ENCODE results near the gene MSRB1.

MSRB1 gene

GRCh38 chr16:1924095-1924494 is 18.9 kb downstream of the MSRB1 start:
- Histone ChIP-seq H3K9me3 (ENCODE audit: insufficient read depth, low read length, severe bottlenecking) (no peaks in the 10 kb centered on the region), H3K9ac (ENCODE audit: low read depth, low read length) (no peak overlapping the region), H4K20me1 (ENCODE audit: insufficient read depth, low read length) (no peaks in the 10 kb centered on the region), H3K27ac (ENCODE audit: low read length) (no peak overlapping the region), H3K4me1 (ENCODE audit: insufficient read depth, low read length) (peaks cover 3% of the 10 kb centered on the region), H3K79me2 (ENCODE audit: insufficient read depth, low read length) (no peaks in the 10 kb centered on the region), H3K27me3 (ENCODE audit: insufficient read depth, low read length, poor library complexity) (peaks cover 3% of the 10 kb centered on the region), H3K4me2 (ENCODE audit: insufficient read depth, low read length) (no peak overlapping the region), H3K4me3 (ENCODE audit: low read depth in 1 of 2, low read length in 2 of 2) (no peak overlapping the region), H3K36me3 (ENCODE audit: insufficient read depth, low read length) (no peaks in the 10 kb centered on the region), H2AFZ (ENCODE audit: low read depth, low read length) (no peak overlapping the region)
- no peak for DNase-seq
- ATAC-seq (ENCODE audit: insufficient read depth, low read depth), result no peak
- TF ChIP-seq CTCF (IDR thresholded peaks at IDR 0.05; ENCODE audit: borderline replicate concordance, extremely low read depth, low read length, poor library complexity, severe bottlenecking), result no peak
- no peak for TF ChIP-seq EZH2 (IDR thresholded peaks at IDR 0.05; ENCODE audit: borderline replicate concordance, low read depth, low read length, severe bottlenecking)

GRCh38 chr16:1923299-1924034 is 19.5 kb downstream of the MSRB1 start:
- Histone ChIP-seq H3K4me1 (ENCODE audit: insufficient read depth, low read length) (no peaks in the 10 kb centered on the region), H4K20me1 (ENCODE audit: insufficient read depth, low read length) (no peaks in the 10 kb centered on the region), H3K36me3 (ENCODE audit: insufficient read depth, low read length) (no peaks in the 10 kb centered on the region), H3K9ac (ENCODE audit: low read depth, low read length) (no peak overlapping the region), H3K79me2 (ENCODE audit: insufficient read depth, low read length) (no peaks in the 10 kb centered on the region), H3K27ac (ENCODE audit: low read length) (no peak overlapping the region), H3K4me2 (ENCODE audit: insufficient read depth, low read length) (no peak overlapping the region), H3K27me3 (ENCODE audit: insufficient read depth, low read length, poor library complexity) (peaks cover 3% of the 10 kb centered on the region), H3K4me3 (ENCODE audit: low read depth in 1 of 2, low read length in 2 of 2) (no peak overlapping the region), H3K9me3 (ENCODE audit: insufficient read depth, low read length, severe bottlenecking) (no peaks in the 10 kb centered on the region), H2AFZ (ENCODE audit: low read depth, low read length) (no peak overlapping the region)
- TF ChIP-seq CTCF (IDR thresholded peaks at IDR 0.05; ENCODE audit: borderline replicate concordance, extremely low read depth, low read length, poor library complexity, severe bottlenecking) (no peak), EZH2 (IDR thresholded peaks at IDR 0.05; ENCODE audit: borderline replicate concordance, low read depth, low read length, severe bottlenecking) (no peak)
- DNase-seq, result no peak
- ATAC-seq (ENCODE audit: insufficient read depth, low read depth), result peak; percentile 40; the same call in 2 of the 3 replicates

GRCh38 chr16:1922357-1922756 is 20.6 kb downstream of the MSRB1 start:
- ATAC-seq (ENCODE audit: insufficient read depth, low read depth), result no peak
- H3K4me1 ChIP-seq (ENCODE audit: insufficient read depth, low read length), result no peaks in the 10 kb centered on the region

More at GRCh38 chr16:1922357-1922756, 20.6 kb downstream of the MSRB1 start:
- no peak overlapping the region for H3K27ac ChIP-seq (ENCODE audit: low read length)
- H3K27me3 ChIP-seq (ENCODE audit: insufficient read depth, low read length, poor library complexity), result peaks cover 3% of the 10 kb centered on the region
- no peak overlapping the region for H3K9ac ChIP-seq (ENCODE audit: low read depth, low read length)
- H3K4me2 ChIP-seq (ENCODE audit: insufficient read depth, low read length), result no peak overlapping the region
- H4K20me1 ChIP-seq (ENCODE audit: insufficient read depth, low read length), result no peaks in the 10 kb centered on the region
- no peak for TF ChIP-seq EZH2 (IDR thresholded peaks at IDR 0.05; ENCODE audit: borderline replicate concordance, low read depth, low read length, severe bottlenecking)
- TF ChIP-seq CTCF (IDR thresholded peaks at IDR 0.05; ENCODE audit: borderline replicate concordance, extremely low read depth, low read length, poor library complexity, severe bottlenecking), result no peak
- H3K4me3 ChIP-seq (ENCODE audit: low read depth in 1 of 2, low read length in 2 of 2), result no peak overlapping the region
- no peaks in the 10 kb centered on the region for H3K36me3 ChIP-seq (ENCODE audit: insufficient read depth, low read length)
- no peak overlapping the region for H2AFZ ChIP-seq (ENCODE audit: low read depth, low read length)
- no peak for DNase-seq
- H3K79me2 ChIP-seq (ENCODE audit: insufficient read depth, low read length), result no peaks in the 10 kb centered on the region
- no peaks in the 10 kb centered on the region for H3K9me3 ChIP-seq (ENCODE audit: insufficient read depth, low read length, severe bottlenecking)
